Measurements from ENCODE around the gene BATF3.

The BATF3 gene

DNA sequence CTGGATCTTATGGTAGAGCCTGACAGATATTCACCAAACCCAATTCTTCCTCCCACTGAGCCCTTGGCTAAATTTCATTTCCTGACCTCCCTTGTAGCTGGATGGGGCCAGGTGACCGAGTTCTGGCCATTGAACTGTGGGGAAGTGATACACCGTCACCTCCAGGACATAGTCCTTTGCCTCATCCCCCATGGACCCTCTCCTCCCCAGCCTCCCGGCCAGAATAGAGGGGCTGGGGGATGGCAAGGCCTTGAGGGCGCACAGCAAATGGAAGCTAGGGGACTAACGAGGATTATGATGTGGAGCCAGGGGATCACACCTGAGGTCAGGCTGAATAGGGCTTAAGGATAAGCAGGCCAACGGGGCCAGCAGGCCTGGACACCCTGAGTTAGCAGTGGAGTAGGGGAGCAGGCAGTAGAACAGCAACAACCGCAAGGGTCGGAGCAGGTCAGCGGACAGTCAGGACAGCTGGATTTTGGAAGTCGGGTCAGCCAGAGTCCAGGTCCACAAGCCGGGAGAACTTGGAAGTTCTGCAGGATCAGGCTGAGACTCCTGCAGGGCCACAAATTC lies 15.0 kb downstream of the BATF3 start:
- DNase-seq (ENCODE audit: low read depth): no peak

GRCh38 chr1:212684076-212684475 lies 15.6 kb downstream of the BATF3 start:
- no peak for DNase-seq (ENCODE audit: low read depth)

GRCh38 chr1:212683357-212683722 lies 16.3 kb downstream of the BATF3 start:
- no peak for DNase-seq (ENCODE audit: low read depth)

DNA sequence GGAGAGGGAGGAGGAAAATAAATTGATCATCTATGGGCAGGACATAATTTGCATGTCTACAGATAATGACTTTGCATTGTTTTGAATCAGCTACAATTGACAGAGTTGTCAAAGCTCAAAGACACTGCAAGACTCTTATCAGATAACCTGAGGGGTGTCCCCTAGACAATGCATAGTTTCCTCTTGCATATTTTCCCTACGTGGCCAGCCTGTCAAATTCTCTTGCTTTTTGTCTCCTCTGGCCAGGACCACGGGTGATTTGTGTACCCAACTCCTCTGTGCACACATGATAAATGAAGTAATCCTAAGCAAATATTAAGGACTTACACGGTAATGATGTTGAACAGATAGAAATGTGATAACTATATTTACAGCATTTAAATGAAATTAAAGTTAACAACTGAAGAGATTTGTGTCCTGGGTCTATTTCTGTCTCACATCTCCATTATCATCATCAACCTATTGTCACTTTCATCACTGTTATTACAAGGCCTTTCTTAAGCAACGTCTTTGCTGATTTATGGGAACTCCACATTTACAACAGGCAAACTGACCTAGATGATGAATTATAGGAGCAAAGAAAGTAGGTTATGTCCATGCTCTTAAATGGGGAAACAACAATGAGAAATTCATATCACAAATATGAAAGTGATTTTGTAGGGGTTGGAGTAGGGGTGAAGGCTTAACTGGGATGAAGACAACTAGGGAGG lies 18.8 kb downstream of the BATF3 start:
- DNase-seq (ENCODE audit: low read depth): no peak

DNA sequence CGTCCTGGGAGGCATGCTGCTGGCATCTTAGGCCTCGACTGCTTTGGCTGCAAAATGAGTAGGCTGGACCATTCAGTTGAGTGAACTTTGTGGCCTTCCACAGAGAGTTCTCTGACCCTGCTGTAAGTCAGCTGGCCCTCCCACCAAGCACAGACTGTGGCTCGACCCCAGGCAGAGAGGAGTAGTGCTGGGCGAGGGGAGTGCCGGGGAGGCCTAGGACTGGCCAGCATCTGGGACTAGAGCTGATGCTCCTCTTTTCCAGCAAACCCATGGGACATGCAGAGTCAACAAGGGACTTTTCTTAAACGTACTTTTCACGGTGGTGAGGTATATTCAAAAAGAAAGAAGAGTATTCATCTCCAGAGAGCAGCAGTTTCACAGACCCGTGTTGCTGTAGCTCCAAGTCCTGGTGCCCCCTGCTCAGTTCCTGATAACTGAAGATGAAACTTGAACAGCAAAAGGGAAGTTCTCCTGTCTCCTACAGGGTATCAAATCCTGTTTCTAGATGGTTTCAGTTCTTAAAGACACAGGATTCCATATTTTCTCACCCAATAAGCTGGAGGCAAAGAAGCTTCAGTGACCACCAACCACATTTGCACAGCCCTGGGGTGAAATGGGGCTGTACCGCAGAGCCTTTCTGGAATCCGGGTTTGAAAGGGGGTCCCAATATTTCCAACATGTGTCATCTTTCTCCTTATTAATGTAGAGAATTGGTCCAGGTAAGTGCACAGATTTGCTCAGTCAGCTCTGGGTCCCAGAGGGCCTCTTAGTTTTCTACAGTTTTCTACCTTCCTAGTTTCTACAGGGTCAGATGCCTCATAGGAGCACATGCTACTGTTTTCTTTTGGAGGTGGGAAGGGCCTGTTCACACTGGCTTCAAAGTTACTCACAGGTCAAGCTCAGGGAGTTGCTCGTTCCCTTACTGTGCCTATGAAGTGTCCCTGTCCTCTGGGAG lies 20.9 kb downstream of the BATF3 start:
- DNase-seq (ENCODE audit: low read depth): no peak

DNA sequence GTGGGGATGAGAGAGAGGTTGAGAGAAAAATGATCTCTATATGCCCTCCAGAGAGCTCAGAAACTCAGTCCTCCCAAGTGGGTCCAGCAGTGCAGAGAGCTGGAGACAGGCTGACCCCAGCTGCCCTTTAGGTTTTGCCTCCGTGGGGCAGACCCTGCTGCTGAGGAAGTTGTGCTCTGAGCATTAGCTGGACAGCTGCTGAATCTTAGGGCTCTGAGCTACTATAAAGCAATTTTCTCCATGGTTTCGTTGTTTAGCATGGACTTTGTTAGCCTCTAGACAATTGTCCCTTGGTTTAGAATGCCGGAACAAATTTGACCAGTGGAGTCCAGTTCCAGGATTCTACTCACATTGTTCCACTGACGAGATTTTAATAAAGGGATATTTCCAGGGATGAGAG lies 22.1 kb downstream of the BATF3 start:
- no peak for DNase-seq (ENCODE audit: low read depth)

- no peak for DNase-seq (ENCODE audit: low read depth)
Measured at GRCh38 chr1:212677136-212677535, 22.5 kb downstream of the BATF3 start.

DNA sequence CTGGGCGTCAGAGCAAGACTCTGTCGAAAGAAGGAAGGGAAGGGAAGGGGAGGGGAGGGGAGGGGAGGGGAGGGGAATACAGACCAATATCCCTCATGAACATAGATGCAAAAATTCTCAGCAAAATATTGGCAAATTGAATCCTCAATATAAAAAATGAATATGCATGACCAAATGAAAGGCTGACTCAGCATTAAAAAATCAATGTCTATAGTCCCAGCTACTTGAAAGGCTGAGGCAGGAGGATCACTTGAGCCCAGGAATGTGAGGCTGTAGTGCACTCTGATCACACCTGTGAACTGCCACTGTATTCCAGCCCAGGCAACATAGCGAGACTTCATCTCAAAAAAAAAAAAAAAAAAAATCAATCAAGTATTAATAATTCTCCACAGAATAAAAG lies 24.0 kb downstream of the BATF3 start:
- no peak for DNase-seq (ENCODE audit: low read depth)

DNA sequence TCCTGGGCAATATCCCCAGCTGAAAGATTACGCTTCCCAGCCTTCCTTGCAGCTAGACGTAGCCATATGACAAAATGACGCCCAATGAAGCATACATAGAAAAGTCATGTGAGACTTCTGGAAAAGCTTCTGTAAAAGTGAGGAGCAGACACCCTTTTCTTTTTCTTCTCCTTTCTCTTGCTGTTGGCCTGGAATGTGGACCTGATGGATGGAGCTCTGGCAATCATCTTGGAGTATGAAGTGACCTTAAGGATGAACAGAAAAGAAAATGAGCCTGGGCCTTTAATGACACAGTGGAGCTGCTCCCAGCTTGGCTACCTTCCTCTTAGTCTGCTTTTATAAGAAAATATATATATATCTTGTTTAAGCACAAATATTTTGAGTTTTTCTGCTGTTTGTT lies 24.8 kb downstream of the BATF3 start:
- DNase-seq (ENCODE audit: low read depth): no peak

- DNase-seq (ENCODE audit: low read depth): no peak
Measured at GRCh38 chr1:212671342-212672031, 28.2 kb downstream of the BATF3 start.

GRCh38 chr1:212670882-212671281 lies 28.8 kb downstream of the BATF3 start:
- DNase-seq (ENCODE audit: low read depth): no peak

DNA sequence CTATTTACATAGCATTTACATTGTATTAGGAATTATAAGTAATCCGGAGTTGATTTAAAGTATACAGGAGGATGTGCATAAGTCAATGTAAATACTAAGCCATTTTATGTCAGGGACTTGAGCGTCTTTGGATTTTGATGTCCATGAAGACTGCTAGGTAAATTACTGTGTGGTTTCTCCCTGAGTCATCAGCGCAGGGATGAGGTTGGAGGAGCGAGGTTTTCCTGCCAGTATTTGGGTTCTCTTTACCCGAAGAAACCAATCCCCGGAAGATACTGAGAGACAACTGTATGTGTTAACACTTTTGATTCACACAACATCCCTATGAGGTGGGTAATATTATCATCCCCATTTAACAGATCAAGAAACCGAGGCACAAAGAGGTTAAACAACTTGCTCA lies 29.3 kb downstream of the BATF3 start:
- no peak for DNase-seq (ENCODE audit: low read depth)

DNA sequence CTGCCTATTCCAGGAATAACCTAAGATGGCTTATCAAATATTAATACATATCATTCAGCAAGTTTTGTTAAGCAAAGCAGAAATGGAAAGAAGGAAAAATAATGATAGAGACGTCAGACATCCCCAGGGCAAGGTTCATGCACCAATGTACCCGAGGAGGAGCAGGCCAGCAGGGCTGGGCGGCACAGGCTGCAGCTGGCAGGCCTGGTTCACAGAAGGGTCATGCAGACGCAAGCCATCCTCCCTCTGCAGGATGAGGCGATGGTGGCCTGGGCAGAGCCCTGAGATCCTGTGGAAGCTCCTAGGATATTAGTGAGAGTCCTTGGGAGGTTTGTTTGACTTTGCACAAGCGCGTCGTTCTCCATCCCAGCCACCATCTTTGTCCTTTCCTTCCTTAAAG lies 30.0 kb downstream of the BATF3 start:
- no peak for DNase-seq (ENCODE audit: low read depth)

DNA sequence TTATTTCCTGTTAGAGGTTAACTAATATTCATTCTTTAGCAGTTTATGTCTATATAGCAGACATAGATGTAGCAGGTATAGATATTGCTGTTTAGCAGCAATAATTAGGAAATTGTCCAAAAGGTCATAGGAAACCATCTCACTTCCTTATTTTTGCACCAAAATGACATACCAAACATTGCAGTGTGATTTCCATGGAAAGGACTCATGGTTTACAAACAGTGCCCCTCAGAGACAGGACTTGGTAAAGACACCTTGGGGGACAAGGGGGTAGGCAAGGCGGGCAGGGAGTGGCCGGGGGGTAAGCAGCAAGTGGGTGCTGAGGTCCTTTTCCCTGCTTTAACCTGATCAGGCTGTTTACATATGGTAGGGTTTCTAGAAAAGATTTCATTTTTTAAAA lies 30.5 kb downstream of the BATF3 start:
- DNase-seq (ENCODE audit: low read depth): no peak

GRCh38 chr1:212668477-212668876 lies 31.2 kb downstream of the BATF3 start:
- DNase-seq (ENCODE audit: low read depth): no peak

DNA sequence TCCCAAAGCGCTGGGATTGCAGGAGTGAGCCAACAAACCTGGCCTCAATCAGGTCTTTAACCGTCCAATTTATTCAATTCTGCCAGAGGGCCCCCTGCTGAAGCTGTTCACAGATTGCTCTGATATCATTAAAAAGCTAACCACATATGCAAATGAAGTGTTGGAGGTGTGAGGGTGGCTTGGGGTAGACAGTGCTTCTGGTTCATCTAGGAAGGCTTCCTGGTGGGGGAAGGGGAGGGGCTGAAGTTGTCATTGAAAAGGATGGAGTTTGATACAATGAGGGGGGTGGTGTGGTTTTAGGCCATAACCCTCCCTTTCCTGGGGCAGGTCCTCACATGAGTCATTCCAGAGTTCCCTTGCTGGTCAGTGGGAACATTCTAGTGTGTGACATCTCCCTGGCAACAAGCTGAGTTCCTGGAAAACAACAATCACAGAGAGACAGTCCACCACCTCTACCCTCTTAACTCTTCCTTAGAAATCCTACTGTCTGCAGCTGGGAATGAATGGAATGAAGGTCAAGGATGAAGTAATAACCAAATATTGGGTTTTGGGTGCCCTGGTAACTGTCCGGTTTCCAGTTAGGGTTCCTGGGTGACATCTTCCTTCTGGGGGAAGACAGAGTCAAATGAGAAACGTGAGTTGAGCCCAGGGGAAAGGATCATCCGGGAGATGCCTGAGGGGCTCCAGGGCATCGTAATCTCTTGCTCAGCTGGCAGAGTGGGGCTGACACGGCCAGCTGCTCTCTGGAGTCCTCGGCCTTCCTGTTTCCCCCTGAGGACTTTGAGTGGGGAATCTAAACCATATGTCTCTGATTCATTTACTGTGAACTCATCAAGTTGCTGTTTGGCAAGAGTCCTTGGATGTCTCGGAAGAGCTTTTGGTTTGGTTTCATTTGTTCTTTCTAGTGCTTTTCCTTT lies 32.2 kb downstream of the BATF3 start:
- peak; percentile 99 for DNase-seq (ENCODE audit: low read depth)

- no peak for DNase-seq (ENCODE audit: low read depth)
Measured at GRCh38 chr1:212666116-212666775, 33.4 kb downstream of the BATF3 start.

GRCh38 chr1:212665241-212666115 lies 34.2 kb downstream of the BATF3 start:
- peak; percentile 34 for DNase-seq (ENCODE audit: low read depth)

DNA sequence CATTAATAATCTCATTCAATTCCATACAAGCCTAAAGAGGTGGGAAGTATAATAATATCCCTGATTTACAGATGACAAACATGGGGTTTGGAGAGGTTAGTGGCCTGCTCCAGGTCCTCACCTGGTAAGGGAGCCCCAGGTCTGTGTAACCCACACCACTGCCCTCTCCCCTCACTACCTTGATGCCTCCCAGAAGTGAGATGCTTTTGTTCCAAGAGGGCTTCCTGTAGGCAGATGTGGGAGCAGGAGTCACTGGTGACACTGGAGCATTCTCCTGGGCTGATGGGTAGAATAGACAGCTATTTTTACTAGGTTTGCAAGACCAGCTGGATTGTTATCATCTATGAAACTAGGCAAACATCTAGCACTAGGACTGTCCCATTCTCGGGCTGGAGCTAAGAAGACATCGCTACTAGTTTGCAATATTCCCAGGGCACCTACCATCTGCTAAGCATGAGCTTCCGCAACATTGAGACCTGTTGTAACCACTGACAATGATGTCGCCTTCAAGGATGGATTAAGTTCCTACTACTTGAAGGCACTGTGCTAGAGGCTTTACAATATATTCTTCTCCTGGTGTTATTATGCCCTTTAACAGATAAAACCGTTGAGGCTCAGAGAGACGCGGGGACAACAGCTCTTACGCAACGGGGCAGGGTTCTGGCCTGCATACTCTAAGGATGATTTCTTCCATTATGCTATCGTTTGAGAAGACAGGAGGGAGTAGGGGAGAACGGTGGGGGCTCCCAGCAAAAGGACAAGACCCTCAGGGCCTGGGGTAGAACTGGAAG lies 35.0 kb downstream of the BATF3 start:
- DNase-seq (ENCODE audit: low read depth): no peak

Data from GM04503 (cell line).